ENCODE results near the gene NAPA.

The NAPA gene

DNA sequence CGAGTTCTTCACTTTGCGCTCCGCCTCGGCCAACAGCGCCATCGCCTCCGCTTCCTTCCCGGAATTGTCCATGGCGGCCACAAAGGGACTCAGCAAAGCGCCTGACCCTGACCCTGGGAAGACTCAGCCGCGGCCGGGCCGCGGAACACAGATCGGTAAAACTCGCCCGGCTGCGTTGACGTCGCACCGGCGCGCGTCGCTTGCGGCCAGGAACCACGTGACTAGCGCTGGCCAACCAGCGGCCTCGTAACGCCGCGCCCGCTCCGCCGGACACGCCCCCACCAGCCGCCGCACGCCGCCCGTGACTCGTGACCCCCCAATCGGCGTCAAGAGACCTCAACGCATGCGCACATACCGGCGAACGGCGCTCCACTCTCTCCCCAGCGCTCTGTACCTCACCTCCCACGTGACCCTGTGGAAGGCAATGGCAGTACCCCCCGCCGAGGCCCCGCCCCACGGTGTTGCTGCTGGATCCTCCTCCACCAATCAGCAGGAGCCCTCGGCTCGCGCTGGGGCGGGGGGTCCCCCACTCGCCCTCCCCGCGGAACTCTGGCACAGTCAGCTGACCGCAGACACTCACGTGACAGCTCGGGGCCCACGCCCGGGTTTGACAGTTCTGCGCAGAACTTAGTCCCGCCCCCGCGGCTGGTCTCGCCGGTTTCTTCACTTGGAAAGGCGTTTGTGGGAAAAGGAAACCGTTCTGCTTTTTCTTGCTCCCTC is at the start of gene NAPA:
NAPA (minus strand) TSS at position 195 of the 720 bp plus-strand sequence; CDS start at position 72, 123 bp downstream.
- peak; percentile 96 for FAIRE-seq

DNA sequence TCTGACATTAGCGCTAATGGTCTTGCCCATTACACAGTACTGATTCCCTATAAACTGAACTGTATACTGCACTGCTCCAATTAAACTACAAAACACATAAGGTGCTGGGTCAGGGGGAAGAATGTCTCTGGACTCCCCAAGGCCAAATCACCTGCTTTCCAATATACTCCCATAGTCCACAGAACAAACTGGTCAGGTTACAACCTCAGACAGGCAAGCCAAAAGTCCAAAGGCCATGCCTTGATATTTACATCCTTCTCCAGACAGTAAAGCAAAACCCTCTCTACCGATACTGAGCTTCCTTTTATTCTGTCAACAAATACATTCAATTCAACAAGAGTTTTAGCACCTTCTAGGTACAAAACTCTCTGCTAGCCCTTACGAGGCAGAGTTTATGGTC is 49.2 kb upstream of the NAPA start:
- no peak for FAIRE-seq

DNA sequence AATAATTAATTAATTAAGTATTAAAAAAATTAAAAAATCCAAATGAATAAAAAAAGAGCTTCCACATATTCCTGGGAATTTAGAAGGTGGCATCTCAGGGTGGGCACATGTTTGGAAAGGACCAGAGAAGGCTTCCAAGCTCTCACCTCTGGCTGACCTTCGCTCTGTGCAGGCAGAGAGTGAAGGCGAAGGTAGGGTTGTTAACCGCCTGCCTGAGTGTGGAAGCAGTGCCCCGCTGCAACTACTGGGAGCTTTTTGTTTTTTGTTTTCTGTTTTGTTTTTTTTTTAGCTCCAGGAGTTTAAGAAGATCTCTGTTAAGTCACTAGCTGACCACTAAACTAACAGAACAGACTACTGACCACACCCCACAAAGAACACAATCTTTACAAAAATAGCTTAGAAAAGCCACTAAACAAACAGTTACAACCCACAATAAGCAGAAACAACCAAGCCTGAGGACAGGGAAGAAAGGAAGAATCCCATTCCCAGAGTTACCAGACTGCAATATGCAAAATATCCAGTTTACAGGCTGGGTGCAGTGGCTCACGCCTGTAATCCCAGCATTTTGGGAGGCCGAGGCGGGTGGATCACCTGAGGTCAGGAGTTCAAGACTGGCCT is 46.7 kb upstream of the NAPA start:
- no peak for FAIRE-seq

DNA sequence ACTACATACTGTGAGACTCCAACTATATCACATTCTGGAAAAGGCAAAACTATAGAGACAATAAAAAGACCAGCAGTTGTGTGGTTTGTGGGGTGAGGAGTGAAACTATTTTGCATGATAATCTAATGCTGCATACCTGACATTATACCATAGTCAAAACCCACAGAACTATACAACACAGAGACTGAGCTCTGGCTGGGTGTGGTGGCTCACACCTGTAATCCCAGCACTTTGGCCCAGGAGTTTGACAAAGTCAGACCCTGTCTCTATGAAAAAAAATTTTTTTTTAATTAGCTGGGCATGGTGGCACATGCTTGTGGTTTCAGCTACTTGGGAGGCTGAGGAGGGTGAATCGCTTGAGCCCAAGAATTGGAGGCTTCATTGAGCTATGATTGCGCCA is 46.1 kb upstream of the NAPA start:
- no peak for FAIRE-seq

DNA sequence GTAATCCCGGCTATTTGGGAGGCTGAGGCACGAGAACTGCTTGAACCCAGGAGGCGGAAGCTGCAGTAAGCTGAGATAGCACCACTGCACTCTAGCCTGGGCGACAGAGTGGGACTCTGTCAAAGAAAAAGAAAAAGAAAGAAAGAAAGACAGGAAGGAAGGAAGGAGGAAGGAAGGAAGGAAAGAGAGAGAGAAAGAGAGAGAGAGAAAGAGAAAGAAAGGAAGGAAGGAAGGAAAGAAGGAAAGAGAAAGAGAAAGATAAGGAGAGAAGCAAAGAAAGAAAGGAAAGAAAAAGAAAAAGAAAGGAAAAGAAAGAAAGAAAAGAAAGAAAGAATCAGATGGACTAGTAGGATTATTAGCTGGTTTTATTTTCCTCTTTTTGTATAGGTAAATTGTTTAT is 35.3 kb upstream of the NAPA start:
- no peak for FAIRE-seq

DNA sequence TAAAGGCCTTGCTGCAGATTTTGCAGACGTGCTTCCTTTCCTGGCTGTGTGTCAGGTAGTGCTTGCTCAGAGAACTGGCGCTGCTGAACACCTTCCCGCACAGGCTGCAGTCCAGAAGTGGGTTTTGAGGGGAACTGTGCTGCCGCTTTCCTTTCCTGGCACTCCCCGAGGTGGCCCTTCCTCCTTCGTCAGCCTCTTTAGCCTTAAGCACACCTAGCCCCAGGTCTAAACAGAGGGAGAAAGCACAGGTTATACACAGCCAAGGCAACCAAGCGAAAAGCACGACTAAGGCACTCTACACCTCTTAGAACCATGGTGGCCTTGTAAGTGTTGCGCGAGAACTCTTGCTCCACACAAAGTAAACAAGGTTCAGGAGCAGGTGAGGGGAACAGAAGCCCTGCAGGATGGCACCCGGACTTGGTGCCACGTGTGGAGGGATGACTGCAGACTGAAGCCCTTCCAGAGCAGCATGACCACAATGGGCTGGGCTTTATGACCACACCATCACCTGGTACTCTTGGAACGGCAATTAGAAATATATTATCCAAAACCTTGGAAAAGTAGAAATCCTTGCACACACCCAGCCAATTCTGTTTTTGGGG is 34.5 kb upstream of the NAPA start:
- FAIRE-seq = no peak

DNA sequence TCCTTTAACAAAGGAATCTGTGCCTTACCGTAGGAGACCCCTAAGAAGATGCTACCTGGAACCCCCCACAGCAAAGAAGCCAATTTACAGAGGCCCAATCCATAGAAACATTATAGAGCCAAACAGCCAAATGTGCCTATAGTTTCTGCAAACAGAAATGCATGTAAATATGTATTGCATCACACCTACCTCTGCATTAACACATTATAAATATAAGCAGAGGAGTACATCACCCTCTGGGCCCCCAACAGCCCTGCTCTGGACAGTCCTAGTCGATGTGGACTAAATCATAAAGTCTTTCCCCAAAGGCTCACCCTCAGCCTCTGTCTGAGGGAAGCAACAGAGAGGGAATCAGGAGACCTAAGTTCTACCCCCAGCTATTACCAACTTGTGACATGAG is 32.3 kb upstream of the NAPA start:
- FAIRE-seq = no peak

DNA sequence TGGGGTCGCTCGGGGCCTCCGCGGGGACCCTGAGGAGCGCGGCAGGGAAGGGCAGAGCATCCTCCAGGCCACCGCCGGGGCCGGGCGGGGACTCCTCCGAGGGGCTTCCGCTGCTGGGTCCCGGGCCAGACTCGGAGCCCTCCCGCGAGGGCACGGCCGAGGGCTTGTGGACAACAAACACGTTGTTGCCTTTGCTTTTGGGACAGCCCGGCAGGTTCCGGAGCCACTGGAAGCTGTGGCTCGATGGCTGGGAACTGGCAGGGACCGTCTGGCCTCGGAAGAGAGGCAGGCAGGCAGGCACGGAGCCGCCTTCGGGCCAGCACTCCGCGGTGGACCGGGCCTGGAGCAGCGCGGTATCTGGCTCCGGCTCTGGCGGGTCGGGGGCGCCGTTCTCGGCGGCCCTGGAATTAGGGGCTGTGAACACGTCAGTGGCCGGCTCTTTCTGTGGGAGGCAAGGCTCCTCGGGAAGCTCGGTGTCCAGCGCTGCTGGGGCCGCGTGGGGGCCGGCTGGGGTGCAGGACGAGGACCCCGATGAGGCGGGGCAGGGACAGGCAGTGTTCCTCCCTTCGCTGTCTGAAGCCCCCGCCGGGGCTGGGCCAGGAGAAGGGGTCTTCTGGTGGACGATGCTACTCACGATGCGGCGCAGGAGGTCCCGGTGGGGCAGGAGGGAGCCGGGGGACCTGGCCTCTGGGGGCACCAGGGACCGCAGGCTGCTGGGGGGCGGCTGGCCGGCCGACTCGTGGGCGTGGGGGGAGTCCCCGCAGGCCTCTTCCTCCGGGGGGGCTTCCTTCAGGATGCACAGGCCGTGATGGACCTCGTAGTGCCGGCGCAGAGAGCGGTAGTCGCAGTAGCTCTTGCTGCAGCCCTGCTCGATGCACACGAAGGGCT is 30.4 kb upstream of the NAPA start:
- no peak for FAIRE-seq

DNA sequence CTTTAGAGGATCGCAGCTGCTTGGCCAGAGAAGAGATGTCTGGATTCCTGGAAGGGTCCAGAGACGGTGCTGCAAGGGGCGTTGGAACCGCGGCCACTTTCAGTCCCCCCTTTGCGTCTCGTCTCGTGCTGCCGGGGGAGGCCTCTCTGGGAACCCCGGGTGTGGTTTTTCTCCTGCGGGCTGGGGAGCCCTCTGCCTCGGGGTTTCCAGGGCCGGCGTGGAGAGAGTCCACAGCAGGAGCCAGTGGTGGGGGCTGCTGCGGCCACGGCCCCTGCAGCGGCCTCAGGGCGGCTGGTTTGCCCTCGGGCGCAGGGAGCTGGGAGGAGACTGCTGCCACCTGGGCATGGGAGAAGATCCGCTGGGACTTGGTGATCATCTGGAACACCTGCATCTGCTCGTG is 29.6 kb upstream of the NAPA start:
- FAIRE-seq = no peak

DNA sequence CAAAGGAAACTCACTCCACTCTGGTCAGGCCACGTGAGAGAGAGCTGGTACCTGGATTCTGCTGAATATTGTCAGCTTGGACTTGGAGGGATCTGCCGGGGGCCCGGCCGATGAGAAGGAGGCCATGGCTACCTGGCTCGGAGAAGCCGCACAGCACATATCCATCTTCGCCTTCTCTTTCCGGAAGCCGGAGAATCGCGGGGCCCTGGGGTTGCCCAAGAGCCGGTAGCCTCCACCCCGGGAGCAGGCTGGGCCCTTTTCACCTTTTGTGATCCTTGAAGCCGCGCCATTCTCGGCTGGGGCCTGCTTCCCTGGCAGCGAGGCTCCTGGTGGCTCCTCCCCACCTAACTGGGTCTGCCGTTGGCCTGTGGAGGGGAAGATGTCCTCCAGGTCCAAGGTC is 29.2 kb upstream of the NAPA start:
- no peak for FAIRE-seq

DNA sequence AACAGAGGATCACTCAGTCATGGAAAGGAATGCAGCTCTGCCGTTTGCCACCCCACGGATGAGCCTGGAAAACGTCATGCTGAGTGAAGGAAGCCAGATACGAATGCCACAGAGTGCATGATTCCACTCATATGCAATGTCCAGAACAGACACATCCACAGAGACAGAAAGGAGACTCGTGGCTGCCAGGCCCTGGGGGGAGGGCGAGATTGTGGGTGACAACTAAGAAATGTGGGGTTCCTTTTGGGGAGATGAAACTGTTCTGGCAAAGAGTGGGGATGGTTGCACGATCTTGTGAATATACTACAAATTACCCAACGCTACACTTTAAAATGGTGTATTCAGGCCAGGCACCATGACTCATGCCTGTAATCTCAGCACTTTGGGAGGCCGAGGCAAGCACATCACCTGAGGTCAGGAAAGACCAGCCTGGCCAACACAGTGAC is 27.2 kb upstream of the NAPA start:
- no peak for FAIRE-seq

DNA sequence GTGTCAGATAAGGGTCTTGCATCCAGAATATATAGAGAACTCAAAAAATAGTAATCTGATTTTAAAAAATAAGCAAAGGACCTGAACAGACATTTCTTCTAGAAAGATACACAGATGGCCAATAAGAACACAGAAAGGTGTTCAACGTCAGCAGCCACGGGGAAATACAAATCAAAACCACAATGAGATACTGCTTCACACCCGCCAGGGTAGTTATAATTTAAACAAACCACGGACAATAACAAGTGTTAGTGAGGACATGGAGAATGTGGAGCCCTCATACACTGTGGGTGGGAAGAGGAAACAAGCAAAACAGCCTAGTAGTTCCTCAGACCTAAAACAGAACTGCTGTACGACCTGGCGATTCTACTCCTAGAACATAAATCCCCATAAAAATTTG is 26.7 kb upstream of the NAPA start:
- peak; percentile 97 for FAIRE-seq

DNA sequence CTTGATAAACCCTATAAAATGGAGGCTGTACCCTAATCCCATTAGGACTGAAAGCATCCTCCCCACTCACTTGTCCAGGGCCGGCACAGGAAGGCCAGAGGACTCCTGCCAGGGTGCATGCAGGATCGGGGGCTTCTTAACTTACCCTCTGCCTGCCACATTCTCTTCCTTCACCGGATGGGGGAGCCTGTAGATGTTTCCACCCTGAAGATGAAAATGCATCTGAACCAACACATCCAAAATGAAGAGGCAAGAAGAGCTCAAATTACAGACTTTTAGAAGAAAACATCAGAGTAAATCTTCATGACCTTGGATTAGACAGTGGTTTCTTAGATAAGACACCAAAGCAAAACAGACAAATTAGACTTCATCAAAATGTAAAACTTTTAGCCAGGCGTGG is 25.9 kb upstream of the NAPA start:
- FAIRE-seq = peak; percentile 86

DNA sequence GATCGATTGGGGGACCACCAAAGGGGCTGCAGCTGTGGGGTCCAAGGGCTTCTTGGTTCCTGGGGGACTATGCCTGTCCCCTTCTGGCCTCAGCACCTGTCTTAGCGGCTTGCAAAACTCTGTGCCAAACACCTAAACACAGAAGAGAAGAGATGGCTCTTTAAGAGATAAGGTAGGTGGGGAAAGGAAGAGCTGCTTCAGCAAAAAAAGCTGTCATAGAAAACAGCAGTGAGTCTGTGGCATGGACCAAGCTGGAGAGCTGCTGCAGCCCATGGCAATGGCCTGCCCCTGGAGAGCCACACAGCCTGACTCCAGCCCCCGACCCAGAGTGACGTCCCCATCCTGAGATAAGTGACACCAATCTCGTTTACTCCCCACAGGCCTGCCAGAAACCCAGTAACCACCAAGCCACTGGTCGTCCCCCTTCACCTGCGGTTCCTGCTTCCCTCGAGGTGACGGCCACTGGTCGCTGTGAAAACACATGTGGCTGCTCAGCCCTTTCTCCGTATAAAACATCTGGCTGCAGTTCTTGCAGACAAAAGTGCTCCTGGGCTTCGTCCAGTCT is 25.0 kb upstream of the NAPA start:
- no peak for FAIRE-seq

DNA sequence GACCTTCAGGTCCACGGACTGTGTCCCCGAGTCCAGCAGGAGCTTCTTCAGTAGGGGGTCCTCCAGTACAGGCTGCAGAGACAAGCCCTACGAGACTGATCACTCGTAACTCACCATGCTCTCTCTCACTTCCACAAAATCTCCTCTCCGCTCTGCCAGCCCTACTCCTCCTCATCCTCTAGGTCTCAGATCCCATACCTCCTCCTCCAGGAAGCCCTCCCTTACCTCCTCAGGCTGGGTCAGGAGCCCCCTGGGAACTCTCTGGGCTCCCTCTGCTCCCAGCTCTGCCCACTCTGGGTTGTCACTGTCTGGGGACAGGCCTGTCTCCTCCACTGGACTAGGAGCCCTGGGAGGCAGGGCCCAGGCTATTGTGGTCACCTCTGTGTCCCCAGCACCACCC is 23.9 kb upstream of the NAPA start:
- no peak for FAIRE-seq

DNA sequence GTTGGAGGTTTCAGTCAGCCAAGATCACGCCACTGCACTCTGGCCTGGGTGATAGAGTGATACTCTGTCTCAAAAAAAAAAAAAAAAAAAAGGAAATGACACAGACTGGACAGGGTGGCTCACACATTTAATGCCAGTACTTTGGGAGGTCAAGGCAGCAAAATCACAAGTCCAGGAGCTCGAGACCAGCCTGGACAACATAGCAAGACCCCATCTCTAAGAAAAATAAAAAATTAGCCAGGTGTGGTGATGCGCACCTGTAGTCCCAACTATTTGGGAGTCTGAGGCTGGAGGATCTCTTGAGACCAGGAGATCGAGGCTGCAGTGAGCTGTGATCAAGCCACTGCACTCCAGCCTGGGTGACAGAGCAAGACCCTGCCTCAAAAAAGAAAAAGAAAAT is 22.6 kb upstream of the NAPA start:
- FAIRE-seq = no peak

DNA sequence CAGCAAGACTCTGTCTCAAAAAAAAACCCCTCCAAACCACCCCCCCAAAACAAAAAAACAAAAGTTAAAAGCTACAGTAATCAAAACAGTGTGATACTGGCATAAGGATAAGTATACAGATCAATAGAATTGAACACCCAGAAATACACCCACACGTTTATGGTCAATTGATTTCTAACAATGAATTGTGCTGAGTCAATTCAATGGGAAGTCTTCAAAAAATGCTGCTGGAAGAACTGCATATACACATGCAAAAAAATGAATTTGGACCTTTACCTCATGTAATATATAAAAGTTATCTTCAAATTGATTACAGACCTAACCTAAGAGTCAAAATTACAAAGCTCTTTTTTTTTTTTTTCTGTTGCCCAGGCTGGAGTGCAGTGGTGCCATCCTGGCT is 19.8 kb upstream of the NAPA start:
- no peak for FAIRE-seq

DNA sequence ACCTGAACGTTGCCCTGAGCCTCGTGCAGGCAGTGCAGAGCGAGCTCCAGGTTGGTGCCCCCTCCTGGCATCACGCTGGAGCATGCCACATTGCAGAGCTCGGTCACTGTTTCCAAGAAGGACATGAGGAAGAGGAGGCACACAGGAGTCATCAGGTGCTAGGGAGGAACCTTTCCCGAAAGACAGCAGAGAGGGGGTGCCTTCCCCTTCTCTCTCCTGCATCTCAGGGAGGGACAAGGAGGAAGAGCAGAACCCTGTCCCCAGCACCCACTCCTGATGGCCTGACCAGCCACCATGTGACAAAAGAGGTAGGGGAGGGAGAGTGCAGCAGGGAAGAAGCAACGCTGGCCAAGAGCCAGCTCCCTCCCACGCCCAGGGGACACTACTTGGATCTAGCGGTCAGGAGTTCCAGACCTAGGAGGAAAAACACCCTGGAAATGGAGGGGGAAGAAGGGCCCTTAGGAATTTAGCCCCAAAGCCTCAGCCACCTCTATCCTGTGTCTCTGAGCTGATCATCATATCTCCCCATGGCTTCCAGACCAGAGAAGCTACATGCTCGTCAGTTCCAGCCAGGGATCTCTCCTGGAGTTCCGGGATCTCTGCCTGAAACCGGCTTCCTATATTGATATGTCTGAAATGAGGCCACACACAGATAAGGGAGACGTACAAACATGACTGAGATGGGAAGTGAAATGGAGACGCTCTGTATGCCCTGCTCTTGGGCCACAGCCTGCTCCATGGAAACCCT is 17.0 kb upstream of the NAPA start:
- no peak for FAIRE-seq

DNA sequence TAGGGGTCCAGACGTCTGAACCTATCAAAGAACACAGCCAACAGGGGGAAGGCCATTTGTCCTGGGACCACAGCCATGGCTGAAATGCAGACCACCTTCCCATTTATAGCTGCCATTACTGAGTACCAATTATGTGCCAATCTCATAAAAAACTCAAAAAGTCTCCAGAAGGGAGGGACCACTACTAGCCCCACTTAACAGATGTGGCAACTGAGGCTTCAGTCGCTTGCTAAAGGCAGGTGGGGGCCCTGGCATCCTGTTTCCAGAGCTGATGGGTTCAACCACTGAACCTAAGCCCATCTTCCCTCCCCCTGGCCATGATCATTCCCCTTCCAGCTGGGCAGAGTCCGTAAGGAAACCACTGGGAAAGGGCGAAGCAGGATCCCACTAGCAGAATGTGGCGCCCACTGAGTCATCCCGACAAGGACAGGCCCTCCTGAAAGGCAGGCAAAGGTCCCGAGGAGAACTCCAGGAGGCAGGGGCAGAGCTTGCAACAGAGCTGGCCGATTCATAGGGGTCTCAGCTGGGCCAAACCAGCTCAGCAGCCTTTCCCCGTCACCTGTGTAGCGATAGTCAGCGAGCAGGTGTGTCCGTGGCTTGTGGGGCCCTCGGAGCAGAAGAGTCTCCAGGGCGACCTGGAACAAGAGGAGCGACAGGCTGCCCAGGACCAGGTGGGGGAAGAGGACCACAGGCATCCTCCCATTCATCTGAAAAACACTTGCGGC is 14.3 kb upstream of the NAPA start:
- no peak for FAIRE-seq

DNA sequence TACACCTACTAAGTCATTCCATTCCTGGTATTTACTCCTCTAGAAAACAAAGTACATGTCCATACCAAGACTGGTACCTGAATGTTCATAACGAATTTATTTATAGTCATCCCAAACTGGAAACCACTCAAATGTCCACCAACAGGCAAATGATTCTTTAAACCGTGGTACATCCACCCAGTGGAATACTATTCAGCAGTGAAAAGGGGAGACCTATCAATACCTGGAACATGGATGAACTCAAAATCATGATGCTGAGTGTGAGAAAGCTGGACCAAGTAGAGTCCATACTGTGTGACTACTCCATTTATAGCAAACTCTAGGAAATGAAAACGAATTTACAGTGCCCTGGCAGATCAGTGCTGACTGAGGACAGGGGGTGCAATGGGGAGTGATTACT is 11.9 kb upstream of the NAPA start:
- no peak for FAIRE-seq

DNA sequence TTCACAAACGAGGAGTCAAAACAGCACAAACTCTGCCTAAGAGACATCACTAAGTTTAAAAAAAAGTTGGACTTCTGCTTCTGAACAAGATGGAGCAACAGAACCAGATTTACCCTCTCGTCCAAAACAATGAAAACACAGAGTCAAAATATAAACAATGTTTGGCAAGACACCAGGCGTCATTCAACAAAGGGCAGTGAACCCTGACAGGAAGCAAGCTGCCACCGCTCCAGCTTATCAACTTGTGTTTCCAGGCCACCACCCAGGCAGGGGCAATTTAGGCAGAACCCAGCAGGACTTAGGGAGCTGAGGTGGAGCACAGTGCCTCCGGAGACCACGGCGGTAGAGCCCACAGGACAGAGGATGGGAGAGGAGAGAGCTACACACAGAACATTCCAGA is 8.6 kb upstream of the NAPA start:
- FAIRE-seq = no peak
